GM19438 (cell line): ENCODE data around the gene ZNF443.
"Not testable (repeated sequence)": the region's sequence is repeated elsewhere in the genome, so short reads cannot be mapped to it uniquely, and the experiment has no call there.

Experiments used
- ATAC-seq: cut with Tn5 transposase; IDR thresholded peaks from one replicate; pipeline ENCODE4 v1.9.1; 2021; ENCODE audit warnings: low read depth; ENCODE audit not compliant: unreplicated experiment

Gene ZNF443

GRCh38 chr19:12440541-12441316 is at the start of gene ZNF443:
Gene ZNF443, minus strand, starts transcription at chr19:12441021. Its CDS starts 107 bp downstream, at chr19:12440914.
- peak; percentile 89 for ATAC-seq

- ATAC-seq = not testable (repeated sequence)
Observed at GRCh38 chr19:12486265-12486783, 45.5 kb upstream of the ZNF443 start.

GRCh38 chr19:12485571-12485970 is 44.8 kb upstream of the ZNF443 start:
- ATAC-seq = no peak

- no peak for ATAC-seq
Observed at GRCh38 chr19:12485052-12485416, 44.2 kb upstream of the ZNF443 start.

- peak; percentile 88 for ATAC-seq
Observed at GRCh38 chr19:12484371-12485051, 43.7 kb upstream of the ZNF443 start, which contains the start of gene ZNF709. Gene ZNF709, minus strand, starts transcription at chr19:12484816. Its CDS starts 159 bp downstream, at chr19:12484657.

GRCh38 chr19:12484011-12484370 is 43.2 kb upstream of the ZNF443 start:
- ATAC-seq = no peak

GRCh38 chr19:12482509-12482886 is 41.7 kb upstream of the ZNF443 start:
- ATAC-seq = no peak

GRCh38 chr19:12481781-12482508 is 41.1 kb upstream of the ZNF443 start:
- ATAC-seq = no peak

GRCh38 chr19:12478234-12478941 is 37.6 kb upstream of the ZNF443 start:
- no peak for ATAC-seq

GRCh38 chr19:12467651-12468050 is 26.8 kb upstream of the ZNF443 start:
- not testable (repeated sequence) for ATAC-seq

GRCh38 chr19:12465211-12465610 is 24.4 kb upstream of the ZNF443 start:
- ATAC-seq = no peak

- no peak for ATAC-seq
Observed at GRCh38 chr19:12464769-12465168, 23.9 kb upstream of the ZNF443 start.

- not testable (repeated sequence) for ATAC-seq
Observed at GRCh38 chr19:12464139-12464538, 23.3 kb upstream of the ZNF443 start.

GRCh38 chr19:12453495-12453894 is 12.7 kb upstream of the ZNF443 start:
- no peak for ATAC-seq

GRCh38 chr19:12450844-12451243 is 10.0 kb upstream of the ZNF443 start:
- no peak for ATAC-seq

GRCh38 chr19:12448808-12449207 is 8.0 kb upstream of the ZNF443 start:
- ATAC-seq = no peak

GRCh38 chr19:12439686-12440540 is 908 bp downstream of the ZNF443 start:
- peak; percentile 29 for ATAC-seq

GRCh38 chr19:12430726-12431299 is 10.0 kb downstream of the ZNF443 start:
- not testable (repeated sequence) for ATAC-seq

GRCh38 chr19:12425888-12426274 is 14.9 kb downstream of the ZNF443 start:
- no peak for ATAC-seq
